Thyroid gland (tissue), 4 donors: ENCODE results near the gene DAGLA. TPM values are rescaled to one million over a fixed set of nuclear protein-coding genes. Genes with fewer than 3 reads are reported as not detected.

ENCODE experiments used
- DNase-seq, 2 donors: peaks; one replicate each; pipeline ENCODE4 v3.0.0-alpha.2; 2019
- H3K27ac ChIP-seq, 3 donors: fragments of 200-600 bp; sonication (generic); 1 replicate in 2 of 3; 2 replicates in 1 of 3; pipeline ENCODE4 v1.5.1; 2016 to 2019; ENCODE audit warnings: mild to moderate bottlenecking in 1 of 3, moderate library complexity in 1 of 3
- H3K27me3 ChIP-seq: fragments of 200-600 bp; sonication (generic); one replicate; pipeline ENCODE4 v1.5.1; 2019
- H3K36me3 ChIP-seq, 2 donors: fragments of 200-600 bp; sonication (generic); one replicate each; pipeline ENCODE4 v1.5.1; 2016 to 2019
- H3K4me1 ChIP-seq, 2 donors: fragments of 200-600 bp; sonication (generic); one replicate each; pipeline ENCODE4 v1.5.1; 2017 to 2019
- H3K4me3 ChIP-seq, 3 donors: fragments of 200-600 bp; sonication (generic); replicated peaks in 1 of 3; 1 replicate in 2 of 3; 2 replicates in 1 of 3; pipeline ENCODE4 v1.5.1; 2016; ENCODE audit warnings: mild to moderate bottlenecking in 1 of 3
- H3K9me3 ChIP-seq: fragments of 200-600 bp; sonication (generic); one replicate; pipeline ENCODE4 v1.5.1; 2017
- CTCF ChIP-seq, 6 experiments: fragments of 200-600 bp in 3 of 6; fragments of 450-650 bp in 3 of 6; sonication (generic) in 3 of 6; IDR thresholded peaks; one replicate each; pipeline ENCODE4 v1.5.1; 2016 to 2019; ENCODE audit warnings: antibody characterized with exemption in 6 of 6, mild to moderate bottlenecking in 2 of 6, inconsistent platforms in 1 of 6, moderate library complexity in 1 of 6
- POLR2A ChIP-seq, 2 donors: fragments of 450-650 bp; IDR thresholded peaks; one replicate each; pipeline ENCODE4 v1.6.1; 2017; ENCODE audit warnings: antibody characterized with exemption in 2 of 2, mild to moderate bottlenecking in 2 of 2, moderate library complexity in 1 of 2
- WGBS, 2 donors: methylation state at CpG; one replicate each; pipeline ENCODE4 v1.1.5; 2017; 5-methylcytosine and 5-hydroxymethylcytosine counted together
- intact Hi-C: fragments of 100-400 bp; cut with DNase I; formaldehyde crosslinking; loops from one replicate; pipeline ENCODE4 v1.15.1; 2023
- total RNA-seq, 4 donors: library from RNA; depleted of rRNA; stranded (reverse); fragments of >200 nt; gene quantifications; one replicate each; pipeline ENCODE4 v1.2.3, GENCODE V29; 2016

The DAGLA gene
- total RNA-seq, 4 donors from 2014 or later, result 1.7 to 2.8 (median 1.9) TPM

GRCh38 chr11:61637277-61637676 lies 42.9 kb upstream of the DAGLA start:
- WGBS, 2 donors, result 73 to 85% methylated on average over 9 of the region's 9 CpGs
- H3K27ac ChIP-seq, result no peak overlapping the region
- no peak overlapping the region for H3K4me3 ChIP-seq
- H3K36me3 ChIP-seq, result no peaks in the 10 kb centered on the region
- no peak for DNase-seq
- H3K4me1 ChIP-seq, result no peaks in the 10 kb centered on the region
- no peaks in the 10 kb centered on the region for H3K27me3 ChIP-seq
- TF ChIP-seq CTCF (IDR thresholded peaks at IDR 0.05), result no peak
- TF ChIP-seq POLR2A (IDR thresholded peaks at IDR 0.05), result no peak
- no peaks in the 10 kb centered on the region for H3K9me3 ChIP-seq
- intact Hi-C loops, result loop anchor here (2.0 kb wide), 1 partner anchor 56 kb away; the partner anchor contains the start of gene SYT7

GRCh38 chr11:61639816-61640443 lies 40.3 kb upstream of the DAGLA start:
- Histone ChIP-seq H3K4me3 (no peak overlapping the region), H3K27ac (no peak overlapping the region), H3K36me3 (no peaks in the 10 kb centered on the region), H3K27me3 (no peaks in the 10 kb centered on the region), H3K4me1 (no peaks in the 10 kb centered on the region), H3K9me3 (no peaks in the 10 kb centered on the region)
- TF ChIP-seq CTCF (IDR thresholded peaks at IDR 0.05), result no peak
- TF ChIP-seq POLR2A (IDR thresholded peaks at IDR 0.05), result no peak
- intact Hi-C loops, result no loop called here
- WGBS, 2 donors, result 82 to 87% methylated on average over 7 of the region's 7 CpGs
- no peak for DNase-seq

- H3K9me3 ChIP-seq, result no peaks in the 10 kb centered on the region
- H3K27ac ChIP-seq, result no peak overlapping the region
- H3K36me3 ChIP-seq, result no peaks in the 10 kb centered on the region
- no peak overlapping the region for H3K4me3 ChIP-seq
- no peak for TF ChIP-seq POLR2A (IDR thresholded peaks at IDR 0.05)
- no peak for TF ChIP-seq CTCF (IDR thresholded peaks at IDR 0.05)
- no peak for DNase-seq
- WGBS, 2 donors, result 84 to 92% methylated on average over 8 of the region's 8 CpGs
- intact Hi-C loops, result no loop called here
- peaks cover 0 to 5% of the 10 kb centered on the region in 2 donors for H3K4me1 ChIP-seq
- no peaks in the 10 kb centered on the region for H3K27me3 ChIP-seq
Observed at GRCh38 chr11:61642162-61642561, 38.0 kb upstream of the DAGLA start.

GRCh38 chr11:61645179-61645868 lies 34.9 kb upstream of the DAGLA start:
- no peak for TF ChIP-seq POLR2A (IDR thresholded peaks at IDR 0.05)
- TF ChIP-seq CTCF (IDR thresholded peaks at IDR 0.05), result no peak
- peak; percentile 74 to 81 for DNase-seq
- H3K27me3 ChIP-seq, result no peaks in the 10 kb centered on the region
- peaks cover 0 to 5% of the 10 kb centered on the region in 2 donors for H3K4me1 ChIP-seq
- no peak overlapping the region for H3K27ac ChIP-seq
- no peak overlapping the region for H3K4me3 ChIP-seq
- no peaks in the 10 kb centered on the region for H3K9me3 ChIP-seq
- H3K36me3 ChIP-seq, result no peaks in the 10 kb centered on the region
- whole genome bisulfite sequencing, 2 donors, result 50 to 53% methylated on average over 6 to 9 of the region's 9 CpGs
- intact Hi-C loops, result no loop called here

GRCh38 chr11:61647529-61647928 lies 32.7 kb upstream of the DAGLA start:
- Histone ChIP-seq H3K27ac (no peak overlapping the region), H3K36me3 (no peaks in the 10 kb centered on the region), H3K27me3 (no peaks in the 10 kb centered on the region), H3K4me3 (no peak overlapping the region), H3K9me3 (no peaks in the 10 kb centered on the region), H3K4me1 (peaks cover 0 to 5% of the 10 kb centered on the region in 2 donors)
- 55 to 71% methylated on average over 3 of the region's 3 CpGs for WGBS, 2 donors
- intact Hi-C loops, result no loop called here
- no peak for DNase-seq
- TF ChIP-seq CTCF (IDR thresholded peaks at IDR 0.05) (no peak), POLR2A (IDR thresholded peaks at IDR 0.05) (no peak)
